Keratinocyte (primary cell): ENCODE measurements around the gene VAV1. TPM values are rescaled to one million over a fixed set of nuclear protein-coding genes. Genes with fewer than 3 reads are reported as not detected.

Source experiments
- DNase-seq: peaks from one replicate; pipeline ENCODE4 v3.0.0-alpha.2; 2011; ENCODE audit warnings: low read depth, missing footprints, low spot score
- FAIRE-seq: peaks from 2 replicates; lab custom pipeline; 2011; peaks lifted over from hg19 to GRCh38; lab: Jason Lieb, UNC
- H2AFZ ChIP-seq: 2 replicates; pipeline ENCODE4 v1.6.0; 2012; ENCODE audit warnings: low read length, control low read depth, inconsistent platforms; ENCODE audit not compliant: control insufficient read depth
- H3K27ac ChIP-seq: 2 replicates; pipeline ENCODE4 v1.5.1; 2011; ENCODE audit warnings: low read length; ENCODE audit not compliant: control insufficient read depth, insufficient read depth
- H3K27me3 ChIP-seq: 3 replicates; pipeline ENCODE4 v1.6.0; 2011; ENCODE audit warnings: low read length; ENCODE audit not compliant: control insufficient read depth, insufficient read depth; ENCODE audit errors: extremely low read depth
- H3K36me3 ChIP-seq, 2 experiments: 2 replicates in 1 of 2; 3 replicates in 1 of 2; pipeline ENCODE4 v1.5.1; 2011; ENCODE audit warnings: low read length in 2 of 2, mild to moderate bottlenecking in 1 of 2; ENCODE audit not compliant: control insufficient read depth in 2 of 2, insufficient read depth in 2 of 2; ENCODE audit errors: extremely low read depth in 1 of 2
- H3K4me1 ChIP-seq: 3 replicates; pipeline ENCODE4 v1.5.1; 2011; ENCODE audit warnings: low read length; ENCODE audit not compliant: control insufficient read depth, insufficient read depth; ENCODE audit errors: extremely low read depth
- H3K4me2 ChIP-seq: 3 replicates; pipeline ENCODE4 v1.6.0; 2011; ENCODE audit warnings: low read depth, low read length; ENCODE audit not compliant: control insufficient read depth, insufficient read depth; ENCODE audit errors: extremely low read depth
- H3K4me3 ChIP-seq, 3 experiments: fragments of 200-600 bp in 1 of 3; sonication (generic) in 1 of 3; 2 replicates in 2 of 3; 3 replicates in 1 of 3; pipeline ENCODE4 v1.5.1; 2011 to 2016; ENCODE audit warnings: low read length in 3 of 3, mild to moderate bottlenecking in 3 of 3, control low read depth in 2 of 3, inconsistent platforms in 1 of 3, low read depth in 1 of 3, mixed read lengths in 1 of 3, mixed run types in 1 of 3, moderate library complexity in 1 of 3; ENCODE audit not compliant: control insufficient read depth in 2 of 3, insufficient read depth in 2 of 3; ENCODE audit errors: extremely low read depth in 1 of 3
- H3K79me2 ChIP-seq: 2 replicates; pipeline ENCODE4 v1.6.0; 2012; ENCODE audit warnings: low read length; ENCODE audit not compliant: control insufficient read depth, insufficient read depth
- H3K9ac ChIP-seq: 3 replicates; pipeline ENCODE4 v1.6.0; 2011; ENCODE audit warnings: low read length; ENCODE audit not compliant: control insufficient read depth, insufficient read depth; ENCODE audit errors: extremely low read depth
- H3K9me1 ChIP-seq: 3 replicates; pipeline ENCODE4 v1.6.0; 2011; ENCODE audit warnings: low read length; ENCODE audit not compliant: control insufficient read depth, insufficient read depth; ENCODE audit errors: extremely low read depth
- H3K9me3 ChIP-seq: 2 replicates; pipeline ENCODE4 v1.5.1; 2012; ENCODE audit warnings: low read depth, low read length; ENCODE audit not compliant: control insufficient read depth
- H4K20me1 ChIP-seq: 3 replicates; pipeline ENCODE4 v1.6.0; 2011; ENCODE audit warnings: low read length; ENCODE audit not compliant: control insufficient read depth, insufficient read depth; ENCODE audit errors: extremely low read depth
- EZH2 ChIP-seq: IDR thresholded peaks from one replicate; pipeline ENCODE4 v1.6.1; 2012; ENCODE audit warnings: inconsistent platforms, mild to moderate bottlenecking, low read length, moderate library complexity
- dilution Hi-C: fragments of 300-500 bp; cut with MboI; formaldehyde crosslinking; loops from one replicate; pipeline ENCODE4 v1.7.0; 2020; ENCODE audit warnings: low sequenced_read_pairs; ENCODE audit not compliant: extremely low pct_ligation_motif_present
- polyA plus RNA-seq, 5 experiments: library from polyadenylated mRNA; depleted of rRNA in 3 of 5; stranded (reverse) in 3 of 5; stranded (forward) in 1 of 5; unstranded in 1 of 5; fragments of >200 nt; gene quantifications; 1 replicate in 1 of 5; 2 replicates in 3 of 5; 3 replicates in 1 of 5; pipeline versions ENCODE4 v1.2.1 to v1.2.3, GENCODE V29; 2011 to 2012; ENCODE audit warnings: missing spikeins in 2 of 5, low read depth in 1 of 5, low replicate concordance in 1 of 5
- TF ChIP-seq, protein P1 (sequence below), 3 experiments: IDR thresholded peaks in 1 of 3; conservative IDR thresholded peaks in 1 of 3; optimal IDR thresholded peaks in 1 of 3; 2 replicates in 2 of 3; 3 replicates in 1 of 3; pipeline versions ENCODE3 to v1.5.1; 2011; ENCODE audit warnings: low read length in 3 of 3, mild to moderate bottlenecking in 3 of 3, moderate library complexity in 2 of 3, control low read depth in 1 of 3, inconsistent platforms in 1 of 3; ENCODE audit not compliant: insufficient read depth in 2 of 3; ENCODE audit errors: extremely low read depth in 1 of 3

The VAV1 gene
- polyA plus RNA-seq, 1 donor (not counting 4 experiments of a cell fraction or from before 2014, with no cell fraction given): 0.42 TPM

DNA sequence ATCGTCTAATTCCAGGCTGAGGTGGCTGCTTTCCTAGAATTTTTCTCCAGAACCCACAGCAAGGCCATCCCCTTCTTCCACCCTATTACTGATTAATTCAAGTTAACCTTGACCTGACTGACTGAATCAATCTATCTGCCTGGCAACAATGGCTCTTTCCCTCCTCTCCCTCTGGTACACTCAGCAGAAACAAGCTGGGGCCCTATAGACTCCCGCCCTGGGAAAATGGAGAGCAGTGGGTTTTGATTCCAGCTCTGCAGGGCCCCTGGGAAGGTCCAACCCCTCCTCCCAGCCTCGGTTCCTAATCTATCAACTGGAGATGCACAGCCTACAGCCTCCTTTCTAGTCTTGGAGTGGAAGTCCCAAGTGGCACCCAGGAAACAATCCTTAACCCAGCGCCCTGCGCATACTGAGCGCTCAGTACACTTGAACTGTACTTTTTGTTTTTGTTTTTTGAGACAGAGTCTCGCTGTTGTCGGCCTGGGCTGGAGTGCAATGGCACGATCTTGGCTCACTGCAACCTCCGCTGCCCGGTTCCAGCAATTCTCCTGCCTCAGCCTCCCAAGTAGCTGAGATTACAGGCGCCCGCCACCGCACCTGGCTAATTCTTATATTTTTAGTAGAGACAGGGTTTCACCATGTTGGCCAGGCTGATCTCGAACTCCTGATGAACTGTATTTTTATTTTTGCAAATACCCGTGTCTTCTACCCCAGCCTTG lies 46.8 kb upstream of the VAV1 start:
- Histone ChIP-seq H3K4me3 (no peak overlapping the region), H3K9ac (no peak overlapping the region), H3K27ac (no peak overlapping the region), H3K79me2 (no peaks in the 10 kb centered on the region), H4K20me1 (no peaks in the 10 kb centered on the region), H3K4me2 (no peak overlapping the region), H3K9me1 (no peaks in the 10 kb centered on the region), H3K4me1 (peaks cover 6% of the 10 kb centered on the region), H3K36me3 (peaks cover 0 to 6% of the 10 kb centered on the region in 2 experiments), H3K27me3 (no peaks in the 10 kb centered on the region), H2AFZ (no peak overlapping the region), H3K9me3 (no peaks in the 10 kb centered on the region)
- no peak for FAIRE-seq
- DNase-seq: no peak
- TF ChIP-seq, protein P1, sequence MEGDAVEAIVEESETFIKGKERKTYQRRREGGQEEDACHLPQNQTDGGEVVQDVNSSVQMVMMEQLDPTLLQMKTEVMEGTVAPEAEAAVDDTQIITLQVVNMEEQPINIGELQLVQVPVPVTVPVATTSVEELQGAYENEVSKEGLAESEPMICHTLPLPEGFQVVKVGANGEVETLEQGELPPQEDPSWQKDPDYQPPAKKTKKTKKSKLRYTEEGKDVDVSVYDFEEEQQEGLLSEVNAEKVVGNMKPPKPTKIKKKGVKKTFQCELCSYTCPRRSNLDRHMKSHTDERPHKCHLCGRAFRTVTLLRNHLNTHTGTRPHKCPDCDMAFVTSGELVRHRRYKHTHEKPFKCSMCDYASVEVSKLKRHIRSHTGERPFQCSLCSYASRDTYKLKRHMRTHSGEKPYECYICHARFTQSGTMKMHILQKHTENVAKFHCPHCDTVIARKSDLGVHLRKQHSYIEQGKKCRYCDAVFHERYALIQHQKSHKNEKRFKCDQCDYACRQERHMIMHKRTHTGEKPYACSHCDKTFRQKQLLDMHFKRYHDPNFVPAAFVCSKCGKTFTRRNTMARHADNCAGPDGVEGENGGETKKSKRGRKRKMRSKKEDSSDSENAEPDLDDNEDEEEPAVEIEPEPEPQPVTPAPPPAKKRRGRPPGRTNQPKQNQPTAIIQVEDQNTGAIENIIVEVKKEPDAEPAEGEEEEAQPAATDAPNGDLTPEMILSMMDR (optimal IDR thresholded peaks at IDR 0.05 in 1 of 3, IDR thresholded peaks at IDR 0.05 in 1 of 3, conservative IDR thresholded peaks at IDR 0.05 in 1 of 3; ENCODE audit: extremely low read depth in 1 of 3, insufficient read depth in 2 of 3, low read length in 3 of 3): no peak
- no peak for TF ChIP-seq EZH2
- dilution Hi-C loops: no loop called here

DNA sequence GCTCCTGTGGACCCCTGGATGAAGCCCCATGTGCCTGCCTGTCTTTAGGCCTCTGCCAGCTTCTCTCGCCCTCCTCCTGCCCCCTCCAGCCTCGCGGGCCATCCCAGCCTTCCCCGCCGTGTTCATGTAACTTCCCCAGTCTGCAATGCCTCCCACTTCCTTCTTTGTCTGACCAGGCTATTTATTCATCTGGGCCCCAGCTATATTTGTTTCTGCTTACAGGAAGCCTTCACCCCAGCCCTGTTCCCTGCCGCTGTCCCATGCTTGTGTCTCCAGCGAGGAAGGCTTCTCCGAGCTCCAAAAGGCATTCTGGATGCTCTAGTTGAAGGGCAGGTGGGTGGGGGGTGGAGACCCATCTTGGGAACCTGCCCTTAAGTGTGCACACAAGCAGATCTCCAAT lies 44.2 kb upstream of the VAV1 start:
- H3K9me3 ChIP-seq: no peaks in the 10 kb centered on the region
- H4K20me1 ChIP-seq: no peaks in the 10 kb centered on the region
- no peak overlapping the region for H3K9ac ChIP-seq
- no peak overlapping the region for H3K4me3 ChIP-seq
- DNase-seq (no peak), FAIRE-seq (no peak)
- TF ChIP-seq, protein P1 (optimal IDR thresholded peaks at IDR 0.05 in 1 of 3, IDR thresholded peaks at IDR 0.05 in 1 of 3, conservative IDR thresholded peaks at IDR 0.05 in 1 of 3; ENCODE audit: extremely low read depth in 1 of 3, insufficient read depth in 2 of 3, low read length in 3 of 3): no peak
- no peak for TF ChIP-seq EZH2
- H2AFZ ChIP-seq: no peak overlapping the region
- dilution Hi-C loops: no loop called here
- H3K9me1 ChIP-seq: no peaks in the 10 kb centered on the region
- peaks cover 8 to 18% of the 10 kb centered on the region in 2 experiments for H3K36me3 ChIP-seq
- H3K27me3 ChIP-seq: no peaks in the 10 kb centered on the region
- H3K4me2 ChIP-seq: no peak overlapping the region
- no peaks in the 10 kb centered on the region for H3K4me1 ChIP-seq
- H3K27ac ChIP-seq: no peak overlapping the region
- no peaks in the 10 kb centered on the region for H3K79me2 ChIP-seq
